ENCODE results near the gene UGT2B7. TPM values are rescaled to one million over a fixed set of nuclear protein-coding genes. Genes with fewer than 3 reads are reported as not detected.

Gene UGT2B7
- total RNA-seq, 4 donors from 2014 or later, result not detected

DNA sequence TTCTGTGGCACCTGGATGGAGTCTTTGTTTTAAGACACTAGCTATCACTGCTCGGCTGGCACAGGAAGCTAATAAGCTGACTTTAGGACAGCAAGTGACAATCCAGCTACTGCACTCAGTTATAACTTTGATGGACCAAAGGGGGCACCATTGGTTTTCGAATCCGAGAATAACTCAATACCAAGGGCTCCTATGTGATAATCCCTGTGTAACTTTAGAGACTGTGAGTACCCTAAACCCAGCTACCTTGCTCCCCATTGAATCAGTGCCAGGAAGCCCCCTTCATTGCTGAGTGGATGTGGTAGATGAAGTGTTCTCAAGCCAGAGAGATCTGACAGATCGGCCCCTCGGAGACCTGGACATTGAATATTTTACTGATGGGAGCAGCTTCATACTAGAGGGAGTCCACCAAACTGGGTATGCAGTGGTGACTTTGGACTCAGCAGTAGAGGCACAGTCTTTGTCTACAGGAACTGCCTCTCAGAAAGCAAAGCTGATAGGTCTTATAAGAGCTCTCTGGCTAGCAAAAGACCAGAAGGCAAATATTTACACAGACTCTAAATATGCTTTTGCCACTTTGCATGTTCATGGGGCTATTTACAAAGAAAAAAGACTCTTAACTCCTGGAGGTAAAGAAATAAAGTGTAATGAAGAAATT is 35.5 kb upstream of the UGT2B7 start:
- Histone ChIP-seq H3K4me3 (no peak overlapping the region), H3K36me3 (no peaks in the 10 kb centered on the region), H3K9me3 (no peaks in the 10 kb centered on the region), H3K4me1 (no peaks in the 10 kb centered on the region), H3K27me3 (no peaks in the 10 kb centered on the region), H3K27ac (replicated peaks in 1 of 4) (no peak overlapping the region)
- DNase-seq (ENCODE audit: extremely low spot score), result no peak
- WGBS, result 67% methylated on average over 3 of the region's 5 CpGs
- TF ChIP-seq, protein P1, sequence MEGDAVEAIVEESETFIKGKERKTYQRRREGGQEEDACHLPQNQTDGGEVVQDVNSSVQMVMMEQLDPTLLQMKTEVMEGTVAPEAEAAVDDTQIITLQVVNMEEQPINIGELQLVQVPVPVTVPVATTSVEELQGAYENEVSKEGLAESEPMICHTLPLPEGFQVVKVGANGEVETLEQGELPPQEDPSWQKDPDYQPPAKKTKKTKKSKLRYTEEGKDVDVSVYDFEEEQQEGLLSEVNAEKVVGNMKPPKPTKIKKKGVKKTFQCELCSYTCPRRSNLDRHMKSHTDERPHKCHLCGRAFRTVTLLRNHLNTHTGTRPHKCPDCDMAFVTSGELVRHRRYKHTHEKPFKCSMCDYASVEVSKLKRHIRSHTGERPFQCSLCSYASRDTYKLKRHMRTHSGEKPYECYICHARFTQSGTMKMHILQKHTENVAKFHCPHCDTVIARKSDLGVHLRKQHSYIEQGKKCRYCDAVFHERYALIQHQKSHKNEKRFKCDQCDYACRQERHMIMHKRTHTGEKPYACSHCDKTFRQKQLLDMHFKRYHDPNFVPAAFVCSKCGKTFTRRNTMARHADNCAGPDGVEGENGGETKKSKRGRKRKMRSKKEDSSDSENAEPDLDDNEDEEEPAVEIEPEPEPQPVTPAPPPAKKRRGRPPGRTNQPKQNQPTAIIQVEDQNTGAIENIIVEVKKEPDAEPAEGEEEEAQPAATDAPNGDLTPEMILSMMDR (IDR thresholded peaks at IDR 0.05), result no peak
- intact Hi-C loops (cut with DNase I), result no loop called here

DNA sequence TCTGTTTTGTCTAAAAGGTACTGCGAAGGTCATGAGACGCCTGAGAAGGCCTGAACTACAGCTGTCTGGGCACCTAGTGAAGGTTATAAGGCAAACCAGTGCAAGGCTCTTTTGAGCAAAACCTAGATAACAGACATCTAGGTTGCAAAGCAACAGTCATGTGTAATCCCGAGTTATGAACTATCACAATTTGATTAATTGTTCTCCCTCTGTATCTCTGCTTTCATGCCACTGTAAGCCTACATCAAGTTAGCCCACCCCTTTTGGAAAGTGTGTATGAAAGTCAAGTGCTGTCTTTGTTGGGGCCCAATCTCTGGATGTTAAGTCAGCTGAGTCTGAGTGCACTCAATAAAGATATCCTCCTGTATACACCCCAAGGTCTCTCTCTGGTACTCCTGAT is 31.9 kb upstream of the UGT2B7 start:
- Histone ChIP-seq H3K27me3 (no peaks in the 10 kb centered on the region), H3K4me1 (no peaks in the 10 kb centered on the region), H3K27ac (replicated peaks in 1 of 4) (no peak overlapping the region), H3K36me3 (no peaks in the 10 kb centered on the region), H3K9me3 (no peaks in the 10 kb centered on the region), H3K4me3 (no peak overlapping the region)
- no peak for TF ChIP-seq POLR2AphosphoS5 (IDR thresholded peaks at IDR 0.05)
- TF ChIP-seq, protein P1 (IDR thresholded peaks at IDR 0.05), result no peak
- no peak for TF ChIP-seq EP300 (IDR thresholded peaks at IDR 0.05)
- no peak for TF ChIP-seq POLR2A (IDR thresholded peaks at IDR 0.05; ENCODE audit: low read depth)
- intact Hi-C loops (cut with DNase I), result no loop called here
- no peak for DNase-seq (ENCODE audit: extremely low spot score)
- 74% methylated on average over 3 of the region's 3 CpGs for WGBS

DNA sequence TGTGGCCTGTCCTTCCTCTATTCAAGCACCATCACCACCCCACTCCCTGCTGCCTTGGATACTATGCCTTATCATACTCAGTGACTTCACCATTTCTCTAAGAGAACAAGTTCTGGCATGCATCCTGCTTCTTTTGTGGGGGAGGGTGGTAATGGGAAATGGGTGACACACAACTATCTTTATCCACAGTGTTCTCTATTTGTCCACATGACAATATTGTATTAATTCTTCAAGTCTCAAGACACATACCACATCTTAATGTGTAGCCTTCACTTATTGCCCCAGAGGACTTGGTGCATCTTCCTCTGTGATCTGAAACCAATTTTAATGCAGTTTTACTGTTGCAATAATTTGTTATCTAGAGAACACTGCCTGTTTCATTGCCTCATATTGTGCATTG is 29.3 kb upstream of the UGT2B7 start:
- H3K27ac ChIP-seq (replicated peaks in 1 of 4), result no peak overlapping the region
- no peak for DNase-seq (ENCODE audit: extremely low spot score)
- no peaks in the 10 kb centered on the region for H3K27me3 ChIP-seq
- TF ChIP-seq POLR2A (IDR thresholded peaks at IDR 0.05; ENCODE audit: low read depth) (no peak), EP300 (IDR thresholded peaks at IDR 0.05) (no peak), POLR2AphosphoS5 (IDR thresholded peaks at IDR 0.05) (no peak)
- TF ChIP-seq, protein P1 (IDR thresholded peaks at IDR 0.05), result no peak
- no peaks in the 10 kb centered on the region for H3K36me3 ChIP-seq
- H3K4me1 ChIP-seq, result no peaks in the 10 kb centered on the region
- no peak overlapping the region for H3K4me3 ChIP-seq
- no peaks in the 10 kb centered on the region for H3K9me3 ChIP-seq
- intact Hi-C loops (cut with DNase I), result no loop called here

DNA sequence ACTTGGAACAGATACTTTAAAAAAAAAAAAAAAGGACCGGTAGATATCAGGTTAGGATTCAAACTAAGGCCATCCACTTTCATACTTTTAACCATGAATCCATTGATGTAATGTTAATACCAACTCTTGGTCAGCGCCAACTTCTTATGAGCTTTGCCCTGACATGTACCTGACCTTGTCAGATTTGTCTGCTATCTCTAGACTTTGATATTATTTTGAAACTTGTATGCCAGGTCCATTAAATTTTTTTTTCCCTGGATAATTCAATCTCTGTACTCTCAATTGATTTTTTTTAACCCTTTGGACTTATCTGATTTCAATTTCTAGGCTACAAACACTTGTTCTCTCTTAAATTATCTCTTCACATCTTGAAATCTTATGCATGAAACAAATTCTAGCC is 27.2 kb upstream of the UGT2B7 start:
- TF ChIP-seq POLR2AphosphoS5 (IDR thresholded peaks at IDR 0.05) (no peak), EP300 (IDR thresholded peaks at IDR 0.05) (no peak), POLR2A (IDR thresholded peaks at IDR 0.05; ENCODE audit: low read depth) (no peak)
- TF ChIP-seq, protein P1 (IDR thresholded peaks at IDR 0.05), result no peak
- intact Hi-C loops (cut with DNase I), result no loop called here
- H3K4me3 ChIP-seq, result no peak overlapping the region
- no peaks in the 10 kb centered on the region for H3K4me1 ChIP-seq
- WGBS, result 57% methylated on average over 2 of the region's 2 CpGs
- DNase-seq (ENCODE audit: extremely low spot score), result no peak
- no peaks in the 10 kb centered on the region for H3K36me3 ChIP-seq
- H3K27me3 ChIP-seq, result no peaks in the 10 kb centered on the region
- H3K27ac ChIP-seq (replicated peaks in 1 of 4), result no peak overlapping the region
- H3K9me3 ChIP-seq, result no peaks in the 10 kb centered on the region

DNA sequence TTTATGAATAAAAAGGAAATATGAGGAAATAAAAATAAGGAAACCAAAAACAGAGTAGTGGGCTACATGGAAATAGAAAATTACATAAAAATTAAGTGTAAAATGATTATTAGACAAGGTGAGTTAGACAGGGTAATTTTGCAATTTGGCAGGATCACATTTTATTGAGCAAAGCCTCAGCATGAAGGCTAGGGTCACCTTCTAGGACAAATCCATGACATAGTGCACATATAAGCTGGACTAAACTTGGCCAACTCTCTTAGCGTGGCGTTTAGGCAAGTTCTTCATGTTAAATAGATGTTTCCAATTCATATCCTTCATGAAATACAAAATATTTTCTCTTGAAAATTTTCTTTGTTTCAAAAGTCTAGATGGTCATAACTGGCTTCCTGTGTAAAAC is 25.7 kb upstream of the UGT2B7 start:
- WGBS, result 82% methylated on average over 2 of the region's 2 CpGs

More for the DNA sequence above, 25.7 kb upstream of the UGT2B7 start:
- Histone ChIP-seq H3K27ac (replicated peaks in 1 of 4) (no peak overlapping the region), H3K36me3 (no peaks in the 10 kb centered on the region), H3K4me3 (no peak overlapping the region), H3K27me3 (no peaks in the 10 kb centered on the region), H3K9me3 (no peaks in the 10 kb centered on the region), H3K4me1 (no peaks in the 10 kb centered on the region)
- DNase-seq (ENCODE audit: extremely low spot score), result no peak
- intact Hi-C loops (cut with DNase I), result no loop called here
- TF ChIP-seq, protein P1 (IDR thresholded peaks at IDR 0.05), result no peak
- TF ChIP-seq POLR2AphosphoS5 (IDR thresholded peaks at IDR 0.05) (no peak), POLR2A (IDR thresholded peaks at IDR 0.05; ENCODE audit: low read depth) (no peak), EP300 (IDR thresholded peaks at IDR 0.05) (no peak)

Data from esophagus muscularis mucosa (tissue), 4 donors.